DOHH2 (cell line): Measurements from ENCODE around the gene LCP2.

Experiments
- H3F3A ChIP-seq: fragments of 200-600 bp; sonication (generic), shearing (Covaris generic); 2 replicates; pipeline ENCODE4 v1.6.0; 2016; ENCODE audit warnings: antibody characterized with exemption, mild to moderate bottlenecking; ENCODE audit not compliant: control insufficient read depth, insufficient read depth
- H3K27ac ChIP-seq: fragments of 200-600 bp; sonication (generic); 2 replicates; pipeline ENCODE4 v1.5.1; 2014; ENCODE audit warnings: low read depth, mild to moderate bottlenecking, low read length, moderate library complexity
- H3K27me3 ChIP-seq: fragments of 200-600 bp; sonication (generic); 2 replicates; pipeline ENCODE4 v1.6.1; 2014; ENCODE audit warnings: mild to moderate bottlenecking, low read length, mixed read lengths; ENCODE audit not compliant: control insufficient read depth
- H3K36me3 ChIP-seq: fragments of 200-600 bp; sonication (generic); 2 replicates; pipeline ENCODE4 v1.6.1; 2014; ENCODE audit warnings: mild to moderate bottlenecking, low read length, moderate library complexity, mixed read lengths; ENCODE audit not compliant: control insufficient read depth
- H3K4me1 ChIP-seq: fragments of 200-600 bp; sonication (generic); 2 replicates; pipeline ENCODE4 v1.6.1; 2014; ENCODE audit warnings: mild to moderate bottlenecking, low read length, mixed read lengths; ENCODE audit not compliant: control insufficient read depth
- H3K4me2 ChIP-seq: fragments of 200-600 bp; sonication (generic); 2 replicates; pipeline ENCODE4 v1.6.0; 2014; ENCODE audit warnings: mild to moderate bottlenecking, low read length, moderate library complexity
- H3K4me3 ChIP-seq: fragments of 200-600 bp; sonication (generic); 2 replicates; pipeline ENCODE4 v1.5.1; 2014; ENCODE audit warnings: mild to moderate bottlenecking, low read length, mixed read lengths
- H3K79me2 ChIP-seq: fragments of 200-600 bp; sonication (generic); 2 replicates; pipeline ENCODE4 v1.6.1; 2014; ENCODE audit warnings: mild to moderate bottlenecking, low read length, mixed read lengths; ENCODE audit not compliant: control insufficient read depth
- H3K9me2 ChIP-seq: fragments of 200-600 bp; sonication (generic); replicated peaks from 2 replicates; pipeline ENCODE4 v1.6.1; 2014; ENCODE audit warnings: mild to moderate bottlenecking, low read length, mixed read lengths; ENCODE audit not compliant: control insufficient read depth
- H3K9me3 ChIP-seq: fragments of 200-600 bp; sonication (generic); 2 replicates; pipeline ENCODE4 v1.6.1; 2014; ENCODE audit warnings: antibody characterized with exemption, low read length, mixed read lengths; ENCODE audit not compliant: control insufficient read depth, insufficient read depth
- H4K20me1 ChIP-seq: fragments of 200-600 bp; sonication (generic); 2 replicates; pipeline ENCODE4 v1.6.0; 2014; ENCODE audit warnings: low read depth, mild to moderate bottlenecking, antibody characterized with exemption, low read length, moderate library complexity; ENCODE audit not compliant: control insufficient read depth, insufficient read depth
- CTCF ChIP-seq: fragments of 200-600 bp; sonication (generic); IDR thresholded peaks from one replicate; pipeline ENCODE4 v1.5.1; 2014; ENCODE audit warnings: antibody characterized with exemption, mild to moderate bottlenecking, low read depth, low read length; ENCODE audit not compliant: poor library complexity, severe bottlenecking
- EZH2phosphoT487 ChIP-seq: fragments of 200-600 bp; sonication (generic); IDR thresholded peaks from 2 replicates; pipeline ENCODE4 v1.6.1; 2017; ENCODE audit warnings: borderline replicate concordance, mild to moderate bottlenecking, antibody characterized with exemption, low read length, moderate library complexity, mixed read lengths

The LCP2 gene

GRCh38 chr5:170296036-170296934 lies 1.3 kb downstream of the LCP2 start:
- H3K79me2 ChIP-seq = no peaks in the 10 kb centered on the region
- TF ChIP-seq CTCF (no peak), EZH2phosphoT487 (no peak)
- H3K9me2 ChIP-seq = no peaks in the 10 kb centered on the region
- H4K20me1 ChIP-seq = no peaks in the 10 kb centered on the region
- H3K4me3 ChIP-seq = no peak overlapping the region
- H3K27ac ChIP-seq = no peak overlapping the region
- H3K4me1 ChIP-seq = peaks cover 6% of the 10 kb centered on the region
- no peak overlapping the region for H3K4me2 ChIP-seq
- H3F3A ChIP-seq = no peaks in the 10 kb centered on the region
- peaks cover 46% of the 10 kb centered on the region for H3K27me3 ChIP-seq
- H3K9me3 ChIP-seq = no peaks in the 10 kb centered on the region
- no peaks in the 10 kb centered on the region for H3K36me3 ChIP-seq

- no peak overlapping the region for H3K4me2 ChIP-seq
- H3K9me2 ChIP-seq = no peaks in the 10 kb centered on the region
- H3K27ac ChIP-seq = no peak overlapping the region
- no peaks in the 10 kb centered on the region for H3K79me2 ChIP-seq
- H3K27me3 ChIP-seq = peaks cover 46% of the 10 kb centered on the region
- no peaks in the 10 kb centered on the region for H3K9me3 ChIP-seq
- H3K36me3 ChIP-seq = no peaks in the 10 kb centered on the region
- H3K4me3 ChIP-seq = no peak overlapping the region
- H3F3A ChIP-seq = no peaks in the 10 kb centered on the region
- peaks cover 6% of the 10 kb centered on the region for H3K4me1 ChIP-seq
- H4K20me1 ChIP-seq = no peaks in the 10 kb centered on the region
- TF ChIP-seq CTCF = no peak
- TF ChIP-seq EZH2phosphoT487 = no peak
These were observed 3.0 kb downstream of the LCP2 start for GRCh38 chr5:170294556-170294955.

GRCh38 chr5:170294057-170294456 lies 3.5 kb downstream of the LCP2 start:
- H3K27ac ChIP-seq = no peak overlapping the region
- peaks cover 6% of the 10 kb centered on the region for H3K4me1 ChIP-seq
- no peaks in the 10 kb centered on the region for H3K36me3 ChIP-seq
- no peak overlapping the region for H3K4me3 ChIP-seq
- H3K9me2 ChIP-seq = no peaks in the 10 kb centered on the region
- H3K4me2 ChIP-seq = no peak overlapping the region
- H3K79me2 ChIP-seq = no peaks in the 10 kb centered on the region
- peaks cover 46% of the 10 kb centered on the region for H3K27me3 ChIP-seq
- no peaks in the 10 kb centered on the region for H4K20me1 ChIP-seq
- no peak for TF ChIP-seq CTCF
- no peak for TF ChIP-seq EZH2phosphoT487
- H3F3A ChIP-seq = no peaks in the 10 kb centered on the region
- no peaks in the 10 kb centered on the region for H3K9me3 ChIP-seq
